Tibial artery (tissue), 4 donors: ENCODE results near the gene PDE4B.

Experiments used
- DNase-seq, 2 donors: peaks; one replicate each; pipeline ENCODE4 v3.0.0-alpha.2; 2019
- H3K27ac ChIP-seq, 2 donors: fragments of 200-600 bp; sonication (generic) in 1 of 2; 1 replicate in 1 of 2; 2 replicates in 1 of 2; pipeline ENCODE4 v1.5.1; 2018 to 2019; ENCODE audit warnings: mild to moderate bottlenecking in 1 of 2
- H3K27me3 ChIP-seq, 2 donors: fragments of 200-600 bp; sonication (generic) in 1 of 2; one replicate each; pipeline versions ENCODE4 v1.5.1 to v1.6.0; 2016 to 2019
- H3K36me3 ChIP-seq, 3 donors: fragments of 200-600 bp; sonication (generic) in 2 of 3; one replicate each; pipeline ENCODE4 v1.5.1; 2016 to 2019; ENCODE audit warnings: mild to moderate bottlenecking in 2 of 3
- H3K4me1 ChIP-seq, 4 donors: fragments of 200-600 bp; sonication (generic) in 2 of 4; 1 replicate in 3 of 4; 2 replicates in 1 of 4; pipeline ENCODE4 v1.5.1; 2016 to 2019
- H3K4me3 ChIP-seq, 2 donors: fragments of 200-600 bp; sonication (generic) in 1 of 2; 1 replicate in 1 of 2; 2 replicates in 1 of 2; pipeline ENCODE4 v1.5.1; 2018 to 2019; ENCODE audit warnings: mild to moderate bottlenecking in 2 of 2
- H3K9me3 ChIP-seq, 3 donors: fragments of 200-600 bp; sonication (generic) in 1 of 3; one replicate each; pipeline ENCODE4 v1.5.1; 2016 to 2019
- intact Hi-C: fragments of 100-400 bp; cut with DNase I; formaldehyde crosslinking; loops from one replicate; pipeline ENCODE4 v1.15.0; 2023; ENCODE audit warnings: low total_unique reads
- TF ChIP-seq, protein P1 (sequence below), 2 experiments: fragments of 200-600 bp in 1 of 2; fragments of 450-650 bp in 1 of 2; IDR thresholded peaks; one replicate each; pipeline ENCODE4 v1.5.1; 2017 to 2019; ENCODE audit warnings: antibody characterized with exemption in 2 of 2, mild to moderate bottlenecking in 1 of 2, moderate library complexity in 1 of 2

Gene PDE4B

DNA sequence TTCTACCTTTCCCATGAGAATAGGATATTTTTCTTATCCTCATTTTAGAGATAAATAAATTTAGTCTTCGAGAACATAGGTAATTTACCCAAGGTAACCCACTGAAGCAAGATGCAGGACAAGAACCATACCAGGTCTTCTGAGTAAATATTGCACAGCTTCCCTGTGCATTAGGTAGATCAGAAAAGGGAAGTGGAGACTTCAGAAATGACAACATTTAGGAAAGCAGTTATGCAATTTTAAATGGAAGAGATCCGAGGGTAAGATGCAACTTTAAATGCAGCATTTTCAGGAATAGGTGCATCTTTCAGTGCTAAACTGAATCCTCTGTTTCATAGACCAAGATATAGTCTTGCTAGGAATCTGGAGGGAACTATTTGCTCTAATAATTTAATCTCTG is 534.9 kb downstream of the PDE4B start:
- H3K36me3 ChIP-seq, result no peaks in the 10 kb centered on the region
- no peak for DNase-seq
- no peak overlapping the region for H3K4me3 ChIP-seq
- H3K4me1 ChIP-seq, result peaks cover 0 to 24% (median 8%) of the 10 kb centered on the region in 4 donors
- intact Hi-C loops, result no loop called here
- H3K9me3 ChIP-seq, result no peaks in the 10 kb centered on the region
- no peaks in the 10 kb centered on the region for H3K27me3 ChIP-seq
- H3K27ac ChIP-seq, result no peak overlapping the region
- TF ChIP-seq, protein P1, sequence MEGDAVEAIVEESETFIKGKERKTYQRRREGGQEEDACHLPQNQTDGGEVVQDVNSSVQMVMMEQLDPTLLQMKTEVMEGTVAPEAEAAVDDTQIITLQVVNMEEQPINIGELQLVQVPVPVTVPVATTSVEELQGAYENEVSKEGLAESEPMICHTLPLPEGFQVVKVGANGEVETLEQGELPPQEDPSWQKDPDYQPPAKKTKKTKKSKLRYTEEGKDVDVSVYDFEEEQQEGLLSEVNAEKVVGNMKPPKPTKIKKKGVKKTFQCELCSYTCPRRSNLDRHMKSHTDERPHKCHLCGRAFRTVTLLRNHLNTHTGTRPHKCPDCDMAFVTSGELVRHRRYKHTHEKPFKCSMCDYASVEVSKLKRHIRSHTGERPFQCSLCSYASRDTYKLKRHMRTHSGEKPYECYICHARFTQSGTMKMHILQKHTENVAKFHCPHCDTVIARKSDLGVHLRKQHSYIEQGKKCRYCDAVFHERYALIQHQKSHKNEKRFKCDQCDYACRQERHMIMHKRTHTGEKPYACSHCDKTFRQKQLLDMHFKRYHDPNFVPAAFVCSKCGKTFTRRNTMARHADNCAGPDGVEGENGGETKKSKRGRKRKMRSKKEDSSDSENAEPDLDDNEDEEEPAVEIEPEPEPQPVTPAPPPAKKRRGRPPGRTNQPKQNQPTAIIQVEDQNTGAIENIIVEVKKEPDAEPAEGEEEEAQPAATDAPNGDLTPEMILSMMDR (IDR thresholded peaks at IDR 0.05), result no peak

DNA sequence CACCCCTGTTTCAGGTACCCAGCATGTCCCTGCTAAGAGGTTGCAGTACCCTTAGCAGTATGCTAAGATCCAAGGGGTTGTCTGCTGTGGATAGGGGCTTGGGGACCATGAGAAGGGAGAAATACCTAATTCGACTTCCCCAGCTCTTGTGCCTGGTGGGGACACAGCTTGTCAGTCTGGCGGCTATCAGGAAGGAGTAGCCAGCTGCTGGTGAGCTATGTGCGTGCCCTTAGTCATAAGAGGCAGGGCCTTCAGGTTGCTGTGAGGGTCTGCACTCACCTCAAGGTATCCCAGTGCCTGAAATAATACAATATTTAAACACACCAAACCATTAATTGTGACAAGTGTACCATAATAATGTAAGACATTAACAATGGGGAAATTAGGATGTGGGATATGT is 536.2 kb downstream of the PDE4B start:
- Histone ChIP-seq H3K9me3 (no peaks in the 10 kb centered on the region), H3K27ac (no peak overlapping the region), H3K4me1 (peaks cover 0 to 32% (median 10%) of the 10 kb centered on the region in 4 donors), H3K4me3 (no peak overlapping the region), H3K36me3 (no peaks in the 10 kb centered on the region), H3K27me3 (no peaks in the 10 kb centered on the region)
- intact Hi-C loops, result no loop called here
- TF ChIP-seq, protein P1 (IDR thresholded peaks at IDR 0.05), result no peak
- no peak for DNase-seq

DNA sequence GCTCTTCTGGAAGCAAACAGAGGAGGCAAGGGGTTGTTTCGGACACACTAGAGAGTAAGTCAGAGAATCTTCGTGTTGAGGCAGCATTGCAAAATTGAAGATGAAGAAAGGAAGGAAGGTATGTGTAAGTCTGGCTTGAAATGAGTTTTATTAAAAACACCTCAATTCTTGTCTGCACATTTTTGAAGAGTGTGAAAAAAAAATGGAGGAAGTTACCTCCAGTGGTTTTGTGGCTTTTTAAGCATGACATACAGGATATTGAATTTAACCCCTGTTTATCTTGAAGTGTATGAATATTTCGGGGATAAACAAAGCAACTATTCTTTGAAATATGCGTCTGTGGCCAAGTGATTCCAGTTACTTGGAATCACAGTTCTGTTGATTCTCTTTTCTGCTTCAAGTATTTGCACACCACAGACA is 538.0 kb downstream of the PDE4B start:
- TF ChIP-seq, protein P1 (IDR thresholded peaks at IDR 0.05), result no peak
- peaks cover 0 to 39% (median 13%) of the 10 kb centered on the region in 4 donors for H3K4me1 ChIP-seq
- H3K27me3 ChIP-seq, result no peaks in the 10 kb centered on the region
- no peaks in the 10 kb centered on the region for H3K9me3 ChIP-seq
- intact Hi-C loops, result loop anchor here (5.0 kb wide), 1 partner anchor 68 kb away; no protein-coding TSS in a partner anchor
- H3K27ac ChIP-seq, result peak overlapping the region; percentile 79 to 88
- DNase-seq, result no peak
- no peaks in the 10 kb centered on the region for H3K36me3 ChIP-seq
- no peak overlapping the region for H3K4me3 ChIP-seq

DNA sequence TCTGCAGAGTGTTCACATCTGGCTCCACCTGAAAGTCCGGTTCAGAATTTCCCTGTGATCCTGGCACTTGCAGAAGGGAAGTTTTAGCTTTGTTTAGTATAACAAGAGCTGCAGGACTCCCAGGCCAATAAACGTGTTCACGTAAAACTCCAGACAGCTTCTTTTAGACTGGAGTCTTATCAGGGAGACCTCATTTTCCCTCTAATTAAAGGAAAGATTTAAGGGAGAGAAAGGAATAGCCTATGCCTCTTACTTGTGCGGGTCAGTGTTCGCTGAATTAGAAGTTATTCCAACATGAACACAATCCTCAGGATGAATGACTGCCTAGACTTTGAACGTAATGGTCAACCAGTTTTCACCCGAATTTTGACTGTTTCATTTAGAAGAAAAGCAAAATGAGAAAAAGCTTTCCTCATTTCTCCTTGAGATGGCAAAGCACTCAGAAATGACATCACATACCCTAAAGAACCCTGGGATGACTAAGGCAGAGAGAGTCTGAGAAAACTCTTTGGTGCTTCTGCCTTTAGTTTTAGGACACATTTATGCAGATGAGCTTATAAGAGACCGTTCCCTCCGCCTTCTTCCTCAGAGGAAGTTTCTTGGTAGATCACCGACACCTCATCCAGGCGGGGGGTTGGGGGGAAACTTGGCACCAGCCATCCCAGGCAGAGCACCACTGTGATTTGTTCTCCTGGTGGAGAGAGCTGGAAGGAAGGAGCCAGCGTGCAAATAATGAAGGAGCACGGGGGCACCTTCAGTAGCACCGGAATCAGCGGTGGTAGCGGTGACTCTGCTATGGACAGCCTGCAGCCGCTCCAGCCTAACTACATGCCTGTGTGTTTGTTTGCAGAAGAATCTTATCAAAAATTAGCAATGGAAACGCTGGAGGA is 539.2 kb downstream of the PDE4B start:
- Histone ChIP-seq H3K27ac (peak overlapping the region; percentile 79 to 88), H3K4me3 (peak overlapping the region; percentile 48 to 59), H3K4me1 (peaks cover 0 to 49% (median 15%) of the 10 kb centered on the region in 4 donors), H3K9me3 (no peaks in the 10 kb centered on the region), H3K36me3 (no peaks in the 10 kb centered on the region), H3K27me3 (no peaks in the 10 kb centered on the region)
- TF ChIP-seq, protein P1 (IDR thresholded peaks at IDR 0.05), result peak; percentile 47 to 52
- DNase-seq, result peak; percentile 61 to 79
- intact Hi-C loops, result loop anchor here (5.0 kb wide), 1 partner anchor 70 kb away; no protein-coding TSS in a partner anchor

DNA sequence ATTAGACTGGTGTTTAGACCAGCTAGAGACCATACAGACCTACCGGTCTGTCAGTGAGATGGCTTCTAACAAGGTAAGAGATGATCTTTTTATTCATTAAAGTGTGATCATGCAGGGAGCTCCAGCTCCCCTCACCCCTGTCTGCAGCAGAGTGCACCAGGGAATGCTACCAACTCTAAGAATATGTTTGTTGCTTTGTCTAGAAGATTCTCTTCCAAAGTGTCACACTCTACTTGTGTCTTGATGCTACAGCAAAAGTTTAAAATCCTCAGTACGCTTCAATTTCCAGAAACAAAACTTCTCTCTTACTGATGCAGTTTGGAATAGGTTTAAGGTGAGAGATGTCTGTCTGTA is 539.8 kb downstream of the PDE4B start:
- Histone ChIP-seq H3K27me3 (no peaks in the 10 kb centered on the region), H3K4me3 (peak overlapping the region; percentile 48 to 59), H3K9me3 (no peaks in the 10 kb centered on the region), H3K4me1 (peaks cover 0 to 56% (median 17%) of the 10 kb centered on the region in 4 donors), H3K27ac (peak overlapping the region; percentile 79 to 88), H3K36me3 (no peaks in the 10 kb centered on the region)
- intact Hi-C loops, result loop anchor here (5.0 kb wide), 1 partner anchor 70 kb away; no protein-coding TSS in a partner anchor
- TF ChIP-seq, protein P1 (IDR thresholded peaks at IDR 0.05), result peak in 1 of 2 experiments; percentile 5
- DNase-seq, result no peak
